DMS114 treated with DMSO at 0.1 percent for 48 hours (cell line): ENCODE results near the gene GMDS.

Source experiments
- DNase-seq: peaks from one replicate; lab custom pipeline; 2025; ENCODE audit not compliant: unreplicated experiment; lab: John Stamatoyannopoulos, UW

Gene GMDS

GRCh38 chr6:2242311-2242710 lies 3.1 kb downstream of the GMDS start:
- no peak for DNase-seq

DNA sequence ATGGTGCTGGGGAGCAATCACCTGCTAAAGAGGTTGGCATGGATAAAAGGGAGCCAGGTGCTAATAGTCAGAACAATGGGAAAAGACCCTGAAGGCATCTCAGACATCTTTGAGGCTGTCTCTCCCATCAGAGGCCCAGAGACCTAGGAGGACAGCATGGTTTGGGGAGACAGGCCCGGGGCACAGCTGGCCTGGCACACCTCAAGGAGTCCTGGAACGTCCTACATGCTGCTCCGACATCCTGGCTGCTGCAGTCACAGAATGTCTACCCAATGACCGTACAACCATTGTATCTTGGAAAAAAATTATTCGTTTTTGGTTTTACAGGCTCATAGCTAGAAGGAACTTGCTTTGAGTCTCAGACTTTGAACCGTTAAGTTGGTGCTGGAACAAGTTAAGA lies 4.4 kb downstream of the GMDS start:
- no peak for DNase-seq

DNA sequence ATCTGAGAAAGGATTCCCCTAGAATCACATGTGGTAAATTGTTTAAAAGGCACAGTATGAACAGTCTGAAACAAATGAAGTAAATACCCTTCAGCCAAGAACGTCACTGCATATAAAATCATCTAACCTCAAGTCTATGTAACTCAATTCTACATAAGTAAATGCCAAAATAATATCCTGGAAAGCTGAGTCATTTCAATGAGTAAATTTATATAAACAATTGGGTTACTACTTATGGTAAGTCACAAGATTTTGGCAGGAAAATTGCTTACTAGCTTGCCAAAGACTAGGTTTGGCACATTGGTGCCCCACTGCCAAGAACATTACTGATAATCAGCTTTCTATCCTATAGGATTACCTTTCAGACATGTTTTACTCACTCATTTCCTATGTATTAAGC lies 8.4 kb downstream of the GMDS start:
- no peak for DNase-seq

- no peak for DNase-seq
Measured at GRCh38 chr6:2235777-2236495, 9.5 kb downstream of the GMDS start.

- DNase-seq: no peak
Measured at GRCh38 chr6:2232445-2232844, 13.0 kb downstream of the GMDS start.

- no peak for DNase-seq
Measured at GRCh38 chr6:2231438-2231837, 14.0 kb downstream of the GMDS start.

- no peak for DNase-seq
Measured at GRCh38 chr6:2230659-2231277, 14.6 kb downstream of the GMDS start.

- no peak for DNase-seq
Measured at GRCh38 chr6:2229742-2230141, 15.7 kb downstream of the GMDS start.

- DNase-seq: no peak
Measured at GRCh38 chr6:2229039-2229438, 16.4 kb downstream of the GMDS start.

GRCh38 chr6:2228392-2228791 lies 17.0 kb downstream of the GMDS start:
- DNase-seq: no peak

GRCh38 chr6:2226775-2227174 lies 18.6 kb downstream of the GMDS start:
- DNase-seq: no peak

- DNase-seq: no peak
Measured at GRCh38 chr6:2225422-2226392, 19.7 kb downstream of the GMDS start.

DNA sequence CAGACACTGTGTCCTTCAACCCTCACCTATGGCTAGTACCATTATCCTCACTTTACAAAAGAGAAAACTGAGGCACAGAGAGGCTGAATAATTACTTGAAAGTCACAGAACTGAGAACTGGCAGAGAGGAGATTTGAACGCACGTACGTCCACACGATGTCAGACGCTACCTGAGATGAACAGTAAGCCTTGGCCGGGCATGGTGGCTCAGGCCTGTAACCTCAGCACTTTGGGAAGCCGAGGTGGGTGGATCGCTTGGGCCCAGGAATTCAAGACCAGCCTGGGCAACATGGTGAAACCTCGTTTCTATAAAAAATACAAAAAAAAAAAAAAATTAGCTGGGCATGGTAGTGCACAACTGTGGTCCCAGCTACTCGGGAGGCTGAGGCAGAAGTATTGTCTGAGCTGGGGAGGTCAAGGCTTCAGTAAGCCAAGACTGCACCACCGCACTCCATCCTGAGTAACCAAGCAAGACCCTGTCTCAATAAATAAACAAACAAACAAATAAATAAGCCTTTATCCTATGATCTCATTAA lies 20.5 kb downstream of the GMDS start:
- DNase-seq: no peak

GRCh38 chr6:2222275-2222842 lies 23.0 kb downstream of the GMDS start:
- no peak for DNase-seq

- no peak for DNase-seq
Measured at GRCh38 chr6:2221726-2222274, 23.6 kb downstream of the GMDS start.

- no peak for DNase-seq
Measured at GRCh38 chr6:2220154-2220553, 25.3 kb downstream of the GMDS start.

- no peak for DNase-seq
Measured at GRCh38 chr6:2218866-2219265, 26.5 kb downstream of the GMDS start.

- DNase-seq: no peak
Measured at GRCh38 chr6:2216794-2217383, 28.5 kb downstream of the GMDS start.

- no peak for DNase-seq
Measured at GRCh38 chr6:2215342-2215741, 30.1 kb downstream of the GMDS start.

GRCh38 chr6:2213086-2213485 lies 32.3 kb downstream of the GMDS start:
- no peak for DNase-seq
